Effector CD4-positive, alpha-beta T cell (primary cell): ENCODE measurements around the gene LAMB3.

Experiments used
- DNase-seq: peaks from one replicate; pipeline ENCODE4 v3.0.0-alpha.2; 2020

The LAMB3 gene

DNA sequence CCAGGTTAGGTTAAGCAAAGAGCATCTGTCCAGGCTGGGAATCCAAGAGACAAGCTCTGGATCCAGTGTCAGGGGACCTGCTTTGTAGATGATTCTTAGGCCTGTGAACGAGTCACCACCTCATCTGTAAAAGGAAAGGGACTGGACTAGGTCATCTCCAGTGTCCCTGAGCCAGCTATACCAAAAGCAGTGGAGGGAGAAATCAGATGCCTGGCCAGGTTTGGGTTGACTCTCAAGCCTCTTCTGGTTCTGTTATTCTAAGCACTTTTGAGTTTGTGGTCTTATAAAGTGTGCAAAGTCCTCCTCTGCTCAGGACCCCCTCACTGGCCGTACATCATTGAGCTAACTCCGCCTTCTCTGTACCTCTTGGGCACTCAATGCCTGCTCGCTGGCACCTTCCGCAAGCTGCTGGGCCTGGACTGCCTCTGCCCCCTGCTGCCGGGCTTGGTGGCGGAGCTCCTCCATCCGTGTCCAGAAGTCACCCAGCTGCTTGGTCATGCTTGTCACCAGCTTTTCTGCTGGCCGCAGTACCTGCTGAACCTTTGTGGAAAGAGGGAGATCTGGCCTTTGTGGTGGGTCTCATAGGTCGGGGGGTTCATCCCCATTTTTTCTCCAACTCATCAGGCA, 35.1 kb downstream of the LAMB3 start:
- DNase-seq, result no peak

DNA sequence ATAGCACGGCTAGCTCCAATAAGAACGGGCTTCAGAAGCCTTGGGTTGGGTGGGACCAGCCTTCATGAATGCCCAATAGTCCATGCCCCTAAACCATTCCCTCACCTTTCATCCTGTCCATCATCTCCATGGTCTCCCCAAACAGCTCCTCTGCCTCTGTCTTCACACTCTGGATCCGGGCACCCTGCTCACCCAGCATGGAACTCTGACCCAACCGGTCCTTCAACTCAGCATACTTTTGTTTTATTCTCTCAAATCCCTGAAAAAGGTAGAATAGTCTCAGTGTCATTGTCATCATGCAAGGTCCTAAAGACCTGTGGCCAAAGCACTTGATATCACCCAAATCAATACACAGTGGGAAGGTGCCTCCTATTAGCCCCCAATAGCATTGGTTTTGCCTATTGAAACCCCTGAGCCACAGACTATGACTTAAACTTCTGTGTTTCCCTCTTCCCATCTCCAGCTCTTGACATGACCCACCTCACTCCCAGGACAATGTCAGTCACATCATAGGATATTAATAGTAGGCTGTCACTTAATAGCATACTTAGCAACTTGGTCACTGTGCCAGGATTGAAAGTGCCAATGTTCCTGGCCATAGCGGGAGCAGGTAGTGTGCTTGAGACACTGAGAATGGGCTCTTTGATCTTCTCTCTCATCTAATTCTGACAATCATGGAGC, 35.7 kb downstream of the LAMB3 start:
- DNase-seq, result no peak

DNA sequence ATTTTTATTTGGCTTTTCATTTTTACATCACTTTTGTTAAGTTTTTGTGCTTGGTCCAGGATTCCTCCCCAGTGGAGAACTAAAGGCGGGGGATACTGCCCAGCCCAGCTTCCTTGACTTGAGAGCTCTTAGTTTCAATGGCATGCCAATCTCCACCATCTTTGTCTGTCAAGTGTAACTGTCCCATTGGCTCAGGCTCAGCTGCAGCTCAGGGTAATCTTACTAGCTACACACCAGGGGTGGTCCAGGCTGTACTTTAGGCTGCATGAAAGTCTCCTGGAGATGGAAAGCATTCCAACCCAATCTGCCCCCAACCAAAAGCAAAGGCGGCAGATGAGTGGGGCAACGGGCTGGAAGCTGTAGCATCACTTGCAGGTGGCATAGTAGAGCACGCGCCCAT, 37.3 kb downstream of the LAMB3 start:
- no peak for DNase-seq

DNA sequence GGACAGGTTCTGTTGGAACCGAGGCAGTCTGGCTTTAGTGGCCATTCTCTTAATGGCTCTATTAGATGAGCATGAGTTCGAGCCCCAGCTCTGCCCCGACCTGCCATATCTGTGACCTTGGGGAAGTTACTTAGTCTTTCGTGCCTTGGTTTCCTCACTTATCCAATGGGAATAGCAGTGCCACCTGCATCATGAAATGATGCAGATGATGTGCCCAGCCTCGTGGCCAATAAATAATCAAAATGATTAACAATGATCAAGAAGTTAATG, 38.1 kb downstream of the LAMB3 start:
- DNase-seq, result no peak

DNA sequence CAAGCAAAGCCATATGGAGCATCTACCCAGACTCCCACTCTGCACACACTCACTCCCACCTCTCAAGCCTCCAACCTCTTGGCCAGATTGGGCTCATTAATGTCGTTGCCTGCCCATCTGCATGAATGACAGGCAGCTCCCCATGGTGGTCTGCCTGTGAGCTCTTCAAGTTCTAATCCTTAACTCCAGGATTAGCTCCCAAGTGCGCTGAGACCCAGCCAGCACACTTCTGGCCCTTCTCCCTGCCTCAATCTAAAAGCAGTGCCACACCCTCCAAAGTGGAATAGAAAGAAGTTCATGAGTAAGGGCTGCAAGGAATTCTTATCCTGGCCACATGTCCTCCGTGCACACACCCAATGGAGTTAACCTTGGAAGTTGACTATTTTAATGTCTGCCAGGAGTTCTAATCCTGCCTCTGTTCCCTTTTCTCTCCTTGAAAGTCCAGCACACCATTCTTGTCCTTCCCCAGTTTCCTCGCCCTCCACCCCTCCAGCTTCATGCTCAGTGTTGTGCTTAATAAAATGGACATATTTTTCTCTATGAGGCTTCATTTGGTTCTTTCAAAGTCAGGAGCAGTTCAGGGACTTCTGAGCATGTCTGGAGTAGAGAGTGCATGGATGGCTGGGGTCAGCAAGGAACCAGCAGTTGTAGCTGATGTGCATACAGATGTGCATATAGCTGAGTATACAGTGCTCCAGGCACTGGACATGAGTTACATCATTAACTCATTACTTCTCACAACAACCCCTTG, 38.6 kb downstream of the LAMB3 start:
- DNase-seq, result no peak

DNA sequence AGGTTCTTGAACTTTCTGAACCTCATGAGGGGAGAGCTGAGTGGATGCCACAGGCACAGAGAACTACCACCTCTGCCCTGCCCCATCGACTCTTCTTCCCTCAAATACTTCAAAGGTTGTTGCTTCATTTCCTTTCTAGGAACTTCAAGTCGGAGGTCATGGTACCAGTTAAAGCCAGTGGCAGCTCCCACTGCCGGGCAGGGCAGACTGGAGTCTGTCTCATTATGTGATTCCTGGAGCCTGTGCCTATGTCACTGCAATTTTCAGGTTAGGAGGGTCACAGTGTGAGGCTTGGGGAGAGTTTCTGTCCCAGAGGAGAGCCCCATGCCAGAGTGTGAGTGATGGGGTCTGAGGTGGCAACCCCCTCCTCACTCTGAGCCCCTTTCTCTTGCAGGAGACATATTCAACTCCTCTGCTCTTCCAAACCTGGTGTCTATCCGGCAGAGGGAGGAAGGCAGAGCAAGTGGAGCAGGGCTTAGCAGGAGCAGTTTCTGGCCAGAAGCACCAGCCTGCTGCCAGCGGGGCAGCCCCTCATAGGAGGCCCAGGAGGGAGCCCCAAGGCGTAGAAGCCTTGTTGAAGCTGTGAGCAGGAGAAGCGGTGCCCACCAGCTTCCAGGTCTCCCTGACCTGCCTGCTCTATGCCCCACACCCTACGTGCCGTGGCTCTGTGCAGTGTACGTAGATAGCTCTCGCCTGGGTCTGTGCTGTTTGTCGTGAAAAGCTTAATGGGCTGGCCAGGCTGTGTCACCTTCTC, 39.4 kb downstream of the LAMB3 start:
- no peak for DNase-seq

DNA sequence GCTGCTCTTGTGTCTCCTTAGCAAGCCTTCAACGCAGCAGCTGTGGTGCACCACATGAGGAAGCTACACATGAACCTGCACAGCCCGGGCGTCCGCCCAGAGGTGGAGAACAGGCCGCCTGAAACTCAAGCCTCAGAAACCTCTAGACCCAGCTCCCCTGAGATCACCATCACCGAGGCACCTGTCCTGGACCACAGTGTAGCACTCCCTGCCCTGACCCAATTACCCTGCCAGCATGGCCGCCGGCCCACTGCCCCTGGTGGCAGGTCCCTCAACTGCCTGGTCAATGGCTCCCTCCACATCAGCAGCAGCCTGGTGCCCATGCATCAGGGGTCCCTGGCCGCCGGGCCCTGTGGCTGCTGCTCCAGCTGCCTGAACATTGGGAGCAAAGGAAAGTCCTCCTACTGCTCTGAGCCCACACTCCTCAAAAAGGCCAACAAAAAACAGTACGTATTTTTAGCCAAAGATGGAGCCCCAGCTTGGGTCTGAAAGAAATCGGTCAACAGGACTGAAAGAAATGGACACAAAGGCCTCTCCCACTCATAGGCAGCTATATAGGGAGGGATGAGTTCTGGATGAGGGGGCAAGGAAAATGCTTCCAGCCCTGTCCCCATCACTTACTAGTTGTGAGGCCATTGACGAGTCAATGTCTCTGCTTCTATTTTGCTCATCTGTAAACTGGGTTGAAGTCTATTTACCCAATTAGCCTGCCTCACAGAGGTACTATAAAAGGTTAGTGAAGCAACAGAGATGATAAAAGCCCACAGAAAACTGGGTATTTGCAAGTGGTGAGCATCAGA, 40.3 kb downstream of the LAMB3 start:
- DNase-seq, result no peak

DNA sequence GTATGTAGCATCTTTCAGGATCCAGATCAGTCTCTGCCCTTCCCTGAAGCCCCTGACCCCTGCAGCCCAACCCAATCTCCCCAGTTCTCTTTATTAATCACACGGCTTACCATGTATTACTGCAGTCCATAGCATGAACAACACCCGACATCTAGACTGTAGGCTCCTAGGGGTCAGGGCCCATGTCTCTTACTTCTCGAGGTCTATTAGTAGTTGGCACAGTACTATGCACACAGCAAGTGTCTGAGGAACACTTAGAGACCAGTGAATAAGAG, 41.7 kb downstream of the LAMB3 start:
- DNase-seq, result no peak

DNA sequence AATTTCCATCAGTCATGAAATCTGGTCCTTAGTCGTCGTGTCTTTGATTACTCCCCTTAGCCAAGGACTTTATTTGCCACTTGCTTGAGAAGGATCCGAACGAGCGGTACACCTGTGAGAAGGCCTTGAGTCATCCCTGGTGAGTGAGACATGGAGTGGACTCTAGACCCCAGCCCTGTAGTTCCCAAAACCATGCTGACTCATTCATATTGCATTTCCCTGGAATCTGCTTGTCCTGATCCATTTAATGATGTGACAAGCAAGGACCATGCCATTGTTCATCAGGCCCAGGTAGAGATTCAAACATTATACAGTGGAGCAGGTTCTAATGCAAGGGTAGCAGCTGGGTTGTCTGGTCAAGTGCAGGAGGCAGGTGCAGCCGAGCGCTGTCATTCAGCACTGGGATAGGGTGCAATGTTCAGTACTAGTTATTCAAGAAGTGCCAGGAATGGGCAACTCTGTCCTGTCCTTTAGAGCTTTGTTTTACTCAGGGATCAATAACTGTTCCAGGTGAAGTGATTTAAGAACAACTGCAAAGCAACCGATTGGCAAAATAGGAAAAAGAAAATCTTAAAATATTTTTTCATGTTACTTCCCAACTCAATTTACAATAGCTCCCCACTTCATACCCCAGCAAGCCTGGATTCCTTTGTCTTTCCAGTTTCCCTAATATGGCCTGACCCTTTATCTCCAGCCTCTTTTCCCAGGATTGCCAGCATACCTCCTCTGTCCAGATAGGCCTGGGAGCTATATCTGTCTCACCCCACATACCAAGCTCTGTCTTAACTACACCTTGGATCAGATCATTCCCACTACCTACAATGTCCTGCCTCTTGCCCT, 42.2 kb downstream of the LAMB3 start:
- no peak for DNase-seq

DNA sequence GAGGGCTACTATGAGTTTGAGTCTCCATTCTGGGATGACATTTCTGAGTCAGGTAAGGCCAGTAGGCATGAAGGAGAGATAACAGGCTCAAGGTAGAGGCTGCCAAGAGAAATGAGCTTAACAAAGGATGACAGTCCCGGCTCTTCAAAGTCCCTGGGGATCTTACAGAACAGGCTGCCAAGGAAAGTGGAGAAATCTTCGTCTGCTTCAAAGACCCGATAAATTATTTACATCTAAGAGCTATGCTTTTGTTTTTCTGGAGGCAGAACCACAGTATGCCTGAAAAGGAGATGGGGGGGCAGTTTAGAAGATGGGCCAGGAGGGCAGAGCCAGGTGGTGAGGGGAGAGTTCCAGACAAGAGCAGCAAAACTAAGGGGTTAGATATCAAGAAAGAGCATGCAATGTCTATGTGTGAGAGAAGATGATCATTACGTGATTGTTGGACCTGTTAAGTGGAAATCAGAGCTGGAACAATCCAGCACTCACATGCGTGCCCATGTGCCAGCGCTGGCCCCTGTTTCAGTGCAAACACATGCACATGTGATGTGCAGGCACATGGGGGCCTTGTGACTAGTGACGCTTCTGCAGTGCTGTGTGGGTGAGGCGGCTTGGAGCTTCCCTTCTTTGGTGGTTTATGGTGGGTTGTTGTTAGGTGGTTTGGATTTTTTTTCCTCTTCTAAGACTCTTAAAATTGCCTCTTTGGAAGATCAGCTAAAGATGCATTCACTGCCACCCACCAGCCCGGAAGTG, 43.0 kb downstream of the LAMB3 start:
- no peak for DNase-seq

DNA sequence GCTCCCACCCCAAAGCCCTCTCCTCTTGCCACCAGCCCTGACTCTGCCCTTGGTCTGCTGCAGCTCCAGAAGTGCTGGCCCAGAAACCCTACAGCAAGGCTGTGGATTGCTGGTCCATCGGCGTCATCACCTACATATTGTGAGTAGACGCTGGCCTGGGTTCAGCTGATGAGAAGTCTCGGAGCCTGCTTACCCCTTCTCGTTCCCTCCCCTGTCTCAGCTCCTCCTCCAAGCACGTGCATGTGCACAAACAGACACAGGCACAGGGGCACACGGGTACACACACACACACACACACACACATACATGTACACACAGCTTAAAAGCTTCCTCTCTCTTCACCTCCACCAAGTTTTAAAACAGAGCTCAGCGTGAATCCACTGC, 44.4 kb downstream of the LAMB3 start:
- DNase-seq, result no peak

DNA sequence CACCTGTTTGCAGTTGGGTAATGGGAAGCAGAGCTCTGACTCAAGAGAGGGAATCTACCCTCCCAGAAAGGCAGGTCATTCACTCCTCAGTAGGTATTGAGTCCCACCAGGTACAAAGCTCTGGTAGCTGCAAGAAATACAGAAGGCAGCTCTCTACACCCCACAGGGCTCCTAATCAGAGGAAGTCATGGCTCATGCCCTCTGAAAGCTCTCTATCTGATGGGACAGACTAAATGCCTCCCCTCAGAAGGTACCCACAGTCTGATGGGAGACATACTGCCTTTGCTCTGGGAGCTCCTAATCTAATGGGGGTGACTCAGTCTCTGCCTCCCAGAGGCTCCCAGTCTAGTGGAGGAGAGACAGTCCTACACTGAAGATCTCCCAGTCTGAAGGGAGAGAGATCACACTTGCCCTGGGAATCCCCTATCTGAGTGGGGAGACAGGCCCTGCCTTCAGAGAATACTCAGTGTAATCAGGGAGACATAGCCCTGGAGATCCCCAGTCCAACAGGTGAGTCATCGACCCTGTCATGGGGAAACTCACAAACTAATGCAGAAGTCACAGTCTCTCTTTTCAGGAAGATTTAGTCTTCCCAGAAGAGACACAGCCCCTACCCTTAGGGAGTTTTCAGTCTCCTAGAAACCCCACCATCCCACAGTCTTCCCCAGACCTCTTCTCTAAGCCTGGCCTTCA, 45.0 kb downstream of the LAMB3 start:
- no peak for DNase-seq

DNA sequence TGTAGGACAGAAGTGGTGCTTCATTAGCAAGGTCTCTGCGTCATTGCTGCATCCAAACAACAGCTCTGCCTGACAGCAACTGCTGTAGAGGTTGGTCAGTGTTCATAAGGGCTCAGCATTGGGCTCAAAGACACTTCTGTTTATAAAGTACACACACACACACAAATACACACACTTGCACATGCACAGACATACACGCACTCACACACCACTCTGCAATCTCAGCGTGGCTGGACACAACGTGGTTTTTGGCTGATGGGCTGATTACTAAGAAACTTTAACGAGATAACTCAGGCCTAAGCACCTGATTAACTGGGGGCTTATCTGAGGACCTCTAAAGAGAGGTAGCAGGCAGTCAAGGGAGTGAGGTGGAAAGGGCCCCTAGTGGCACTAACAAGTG, 48.3 kb downstream of the LAMB3 start:
- DNase-seq, result no peak

DNA sequence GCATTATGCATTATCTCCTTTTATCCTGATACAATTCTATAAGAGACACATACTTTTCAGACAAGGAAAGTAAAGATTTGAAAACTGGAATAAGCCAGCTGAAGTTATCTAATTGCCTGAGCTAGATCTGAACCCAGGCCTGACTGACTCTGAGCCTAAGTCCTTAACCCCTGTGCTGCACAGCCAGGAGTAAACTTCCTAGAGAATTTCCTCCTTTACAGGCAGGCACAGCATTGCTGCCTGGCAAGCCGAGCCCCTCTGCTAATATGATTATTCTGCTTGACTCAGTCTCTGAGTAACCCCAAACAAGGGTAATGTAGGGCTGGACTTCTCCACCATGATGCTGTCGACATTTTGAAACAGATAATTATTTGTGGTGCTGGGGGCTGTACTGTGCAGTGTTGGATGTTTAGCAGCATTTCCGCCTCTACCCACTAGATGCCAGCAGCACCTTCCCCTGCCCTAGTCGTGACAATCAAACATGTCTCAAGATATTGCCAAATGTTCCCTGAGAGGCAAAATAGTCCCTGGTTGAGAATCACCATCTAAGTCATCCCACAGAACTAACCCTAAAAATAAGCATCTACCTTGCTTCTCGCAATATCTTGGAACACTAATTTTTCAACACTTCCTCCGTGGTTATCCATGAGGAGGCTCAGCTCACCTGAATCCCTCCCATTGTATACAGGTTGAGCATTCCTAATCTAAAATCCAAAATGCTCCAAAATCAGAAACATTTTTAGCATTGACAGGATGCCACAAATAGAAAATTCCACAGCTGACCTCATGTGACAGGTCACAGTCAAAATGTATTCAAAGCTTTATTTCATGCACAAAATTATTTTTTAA, 50.2 kb downstream of the LAMB3 start:
- DNase-seq, result no peak

DNA sequence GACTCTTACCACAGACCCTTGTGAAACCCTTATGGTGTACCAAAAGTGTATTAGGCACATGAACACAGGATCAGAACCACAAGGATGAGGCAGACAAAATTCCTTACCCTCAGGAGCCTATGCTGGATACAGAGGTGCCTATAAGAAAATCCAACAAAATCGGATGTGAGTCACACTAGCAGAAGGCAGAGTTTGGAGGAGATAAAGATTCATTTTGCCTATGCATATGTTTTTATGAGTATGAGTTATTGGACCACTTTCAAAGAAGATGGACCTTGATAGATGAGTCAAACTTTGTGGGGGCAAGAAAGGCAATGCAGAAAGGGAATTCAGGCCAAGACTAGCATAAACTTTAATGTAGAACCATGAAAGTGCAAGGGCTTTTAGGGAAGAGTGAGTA, 51.7 kb downstream of the LAMB3 start:
- DNase-seq, result no peak

DNA sequence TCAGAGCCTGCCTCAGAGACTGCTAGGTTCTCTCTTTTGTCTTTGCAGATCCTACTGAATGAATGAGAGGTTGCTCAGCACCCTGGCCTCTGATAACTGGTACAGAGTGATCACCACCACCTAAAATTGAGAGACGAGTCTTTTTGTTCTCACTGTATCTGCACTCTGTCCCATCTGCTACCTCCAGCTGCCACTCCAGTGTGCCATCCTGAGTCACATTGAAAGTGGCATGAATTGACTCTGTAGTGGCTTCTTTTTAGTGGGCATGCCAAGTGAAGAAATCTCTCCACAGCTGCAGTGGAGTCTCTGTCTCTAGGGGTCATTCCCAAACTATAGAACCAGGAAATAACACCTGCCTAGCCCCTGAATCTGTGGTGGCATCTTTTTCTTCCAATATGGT, 54.0 kb downstream of the LAMB3 start:
- no peak for DNase-seq

DNA sequence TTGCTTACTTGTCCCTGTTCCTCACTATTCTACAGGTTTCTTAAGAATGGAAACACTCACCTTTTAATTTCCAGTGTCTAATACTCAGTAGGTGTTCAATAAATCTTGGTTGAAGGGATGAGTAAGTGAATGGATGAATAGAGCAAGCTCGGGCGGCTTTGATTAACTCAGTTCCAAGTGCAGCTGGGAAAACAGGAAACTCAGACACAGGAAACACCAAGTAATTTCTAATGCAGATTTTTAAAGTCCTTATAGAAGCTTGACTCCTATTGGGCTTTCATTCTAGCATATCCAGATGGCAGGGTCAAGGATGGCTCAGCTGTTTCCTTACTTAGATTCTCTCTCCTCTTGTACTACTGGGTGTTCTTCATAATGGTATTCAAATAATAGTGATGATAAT, 54.7 kb downstream of the LAMB3 start:
- DNase-seq, result no peak

DNA sequence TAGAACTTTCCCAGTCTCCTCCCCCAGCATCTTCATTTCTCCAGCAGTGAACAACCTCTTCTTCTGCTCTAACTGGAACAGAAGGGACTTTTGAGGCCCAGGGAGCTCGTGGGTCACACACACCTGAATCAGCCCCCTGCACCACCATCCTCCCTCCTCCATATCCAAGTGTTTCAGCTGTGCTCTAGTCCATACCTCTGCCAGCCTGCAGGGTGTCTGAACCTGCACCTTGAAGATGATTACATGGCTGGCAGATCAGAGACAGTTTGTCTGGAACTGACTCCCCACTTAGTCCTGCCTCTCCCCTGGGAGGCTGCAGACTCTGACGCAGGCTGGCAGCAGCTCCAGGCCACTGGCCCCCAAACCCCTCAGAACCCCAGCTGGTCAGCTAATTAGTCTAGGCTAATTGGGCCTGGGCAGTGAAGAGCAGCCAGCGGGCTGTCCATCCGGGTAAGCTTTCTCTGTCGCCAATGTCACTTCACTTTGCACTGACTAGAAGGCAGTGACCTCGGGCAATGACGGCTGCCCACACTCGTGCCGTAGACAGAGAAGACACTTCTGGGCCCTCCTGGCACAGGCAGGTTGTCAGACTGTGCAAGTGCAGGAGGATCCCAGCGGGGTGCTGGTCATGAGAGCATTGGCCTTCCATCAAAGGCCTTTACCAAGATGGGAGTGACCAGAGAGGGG, 56.5 kb downstream of the LAMB3 start:
- no peak for DNase-seq

DNA sequence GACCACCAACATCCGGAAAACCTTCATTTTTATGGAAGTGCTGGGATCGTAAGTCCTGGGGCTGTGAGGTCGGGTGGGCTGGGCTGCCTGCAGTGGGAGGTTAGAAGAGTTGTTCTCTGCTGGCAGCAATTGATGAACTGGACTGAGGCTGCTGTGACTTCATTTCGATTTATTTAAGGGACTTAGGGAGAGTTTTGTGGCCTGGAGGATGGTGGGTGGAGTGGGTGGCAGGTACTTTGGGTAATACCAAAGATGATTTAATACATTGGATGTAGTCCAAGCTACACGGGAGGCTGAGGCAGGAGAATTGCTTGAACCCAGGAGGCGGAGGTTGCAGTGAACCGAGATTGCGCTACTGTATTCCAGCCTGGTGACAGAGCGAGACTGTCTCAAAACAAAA, 57.2 kb downstream of the LAMB3 start:
- no peak for DNase-seq
